HL-60/S4 (cell line): Measurements from ENCODE around the gene PAX6.

Experiments used
- in situ Hi-C: fragments of 300-500 bp; cut with MboI; formaldehyde crosslinking; loops from 2 replicates; pipeline ENCODE4 v1.14.3; 2022; ENCODE audit warnings: low sequenced_read_pairs

Gene PAX6

GRCh38 chr11:31798554-31799434 lies 12.3 kb downstream of the PAX6 start:
- in situ Hi-C loops = no loop called here

GRCh38 chr11:31798057-31798553 lies 13.0 kb downstream of the PAX6 start:
- in situ Hi-C loops = no loop called here

- in situ Hi-C loops = no loop called here
These were observed 13.7 kb downstream of the PAX6 start for GRCh38 chr11:31797190-31798056.

- in situ Hi-C loops = no loop called here
These were observed 14.5 kb downstream of the PAX6 start for GRCh38 chr11:31796499-31797189.

- in situ Hi-C loops = no loop called here
These were observed 15.2 kb downstream of the PAX6 start for GRCh38 chr11:31795706-31796498.

GRCh38 chr11:31794548-31794947 lies 16.6 kb downstream of the PAX6 start:
- in situ Hi-C loops = no loop called here

- in situ Hi-C loops = no loop called here
These were observed 17.9 kb downstream of the PAX6 start for GRCh38 chr11:31793264-31793663.

GRCh38 chr11:31792456-31792855 lies 18.7 kb downstream of the PAX6 start:
- in situ Hi-C loops = no loop called here

- in situ Hi-C loops = no loop called here
These were observed 19.1 kb downstream of the PAX6 start for GRCh38 chr11:31792036-31792435.

GRCh38 chr11:31790649-31791048 lies 20.5 kb downstream of the PAX6 start:
- in situ Hi-C loops = no loop called here

- in situ Hi-C loops = no loop called here
These were observed 23.0 kb downstream of the PAX6 start for GRCh38 chr11:31788085-31788484.

GRCh38 chr11:31786996-31787685 lies 24.0 kb downstream of the PAX6 start:
- in situ Hi-C loops = no loop called here

- in situ Hi-C loops = no loop called here
These were observed 26.5 kb downstream of the PAX6 start for GRCh38 chr11:31784611-31785010.

- in situ Hi-C loops = no loop called here
These were observed 27.9 kb downstream of the PAX6 start for GRCh38 chr11:31783252-31783651.

GRCh38 chr11:31782257-31782656 lies 28.9 kb downstream of the PAX6 start:
- in situ Hi-C loops = no loop called here

- in situ Hi-C loops = no loop called here
These were observed 30.6 kb downstream of the PAX6 start for GRCh38 chr11:31780480-31780971.

- in situ Hi-C loops = no loop called here
These were observed 31.0 kb downstream of the PAX6 start for GRCh38 chr11:31780078-31780477.

GRCh38 chr11:31779374-31779791 lies 31.7 kb downstream of the PAX6 start:
- in situ Hi-C loops = no loop called here

- in situ Hi-C loops = no loop called here
These were observed 38.7 kb downstream of the PAX6 start for GRCh38 chr11:31772412-31772811.
